ENCODE data around the gene CPVL.

The CPVL gene

DNA sequence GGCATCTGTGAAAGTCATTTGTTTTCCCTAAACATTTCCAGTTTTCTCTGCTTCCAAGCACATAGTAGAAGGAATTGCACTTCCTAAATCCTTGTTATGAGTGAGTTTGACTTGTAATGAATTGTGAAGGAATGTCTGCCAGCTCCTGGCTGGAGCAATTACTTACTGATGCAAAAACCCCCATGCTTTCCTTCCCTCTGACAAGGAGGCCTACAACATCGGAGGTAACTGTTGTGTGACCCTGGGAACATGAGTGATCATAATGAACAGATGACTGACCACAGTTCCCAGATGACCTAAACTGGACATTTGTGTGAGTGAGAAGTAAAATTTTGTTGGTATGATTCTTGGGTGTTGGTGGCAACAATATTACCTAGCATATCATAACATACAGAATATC, 21.4 kb upstream of the CPVL start:
- Mint-ChIP-seq H3K4me1 (ENCODE audit: low read depth) (no peaks in the 10 kb centered on the region), H3K27me3 (peaks cover 4% of the 10 kb centered on the region), H3K9me3 (ENCODE audit: low read depth) (no peaks in the 10 kb centered on the region), H3K4me3 (no peak overlapping the region), H3K27ac (no peak overlapping the region), H3K36me3 (no peaks in the 10 kb centered on the region)

DNA sequence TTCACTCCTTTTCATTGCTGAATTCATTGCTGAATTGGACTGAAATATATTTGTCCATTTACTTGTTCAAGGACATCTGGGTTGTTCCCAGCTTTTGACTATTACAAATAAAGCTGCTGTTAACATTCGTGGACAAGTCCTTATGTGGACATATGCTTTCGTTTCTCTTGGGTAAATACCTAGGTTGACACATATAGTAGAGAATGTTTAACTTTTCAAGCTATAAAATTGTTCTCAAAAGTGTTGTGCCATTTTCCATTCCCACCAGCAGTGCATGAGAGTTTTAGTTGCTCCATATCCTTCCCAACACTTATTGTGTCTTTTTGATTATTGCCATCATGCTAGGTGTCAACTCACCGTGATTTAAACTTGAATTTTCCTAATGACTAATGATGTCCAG, 17.5 kb upstream of the CPVL start:
- Mint-ChIP-seq H3K4me1 (ENCODE audit: low read depth) (no peaks in the 10 kb centered on the region), H3K36me3 (no peaks in the 10 kb centered on the region), H3K27me3 (peaks cover 9% of the 10 kb centered on the region), H3K9me3 (ENCODE audit: low read depth) (no peaks in the 10 kb centered on the region), H3K27ac (no peak overlapping the region), H3K4me3 (no peak overlapping the region)

DNA sequence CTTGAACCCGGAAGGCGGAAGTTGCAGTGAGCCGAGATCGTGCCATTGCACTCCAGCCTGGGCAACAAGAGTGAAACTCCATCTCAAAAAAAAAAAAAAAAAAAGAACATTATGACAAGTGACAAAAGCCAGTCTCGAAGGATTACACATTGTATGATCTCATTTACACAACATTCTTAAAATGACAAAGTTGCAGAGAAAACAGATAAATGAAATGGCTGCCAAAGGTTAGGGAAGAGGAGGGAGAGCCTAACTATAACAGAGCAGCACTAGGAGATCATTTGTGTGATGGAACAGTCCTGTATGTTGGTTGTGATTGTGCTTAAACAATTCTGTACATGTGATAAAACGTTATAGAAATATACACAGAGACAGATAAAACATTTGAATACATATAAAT, 16.2 kb upstream of the CPVL start:
- Mint-ChIP-seq H3K36me3 (no peaks in the 10 kb centered on the region), H3K4me1 (ENCODE audit: low read depth) (no peaks in the 10 kb centered on the region), H3K27me3 (peaks cover 9% of the 10 kb centered on the region), H3K4me3 (no peak overlapping the region), H3K9me3 (ENCODE audit: low read depth) (no peaks in the 10 kb centered on the region), H3K27ac (no peak overlapping the region)

DNA sequence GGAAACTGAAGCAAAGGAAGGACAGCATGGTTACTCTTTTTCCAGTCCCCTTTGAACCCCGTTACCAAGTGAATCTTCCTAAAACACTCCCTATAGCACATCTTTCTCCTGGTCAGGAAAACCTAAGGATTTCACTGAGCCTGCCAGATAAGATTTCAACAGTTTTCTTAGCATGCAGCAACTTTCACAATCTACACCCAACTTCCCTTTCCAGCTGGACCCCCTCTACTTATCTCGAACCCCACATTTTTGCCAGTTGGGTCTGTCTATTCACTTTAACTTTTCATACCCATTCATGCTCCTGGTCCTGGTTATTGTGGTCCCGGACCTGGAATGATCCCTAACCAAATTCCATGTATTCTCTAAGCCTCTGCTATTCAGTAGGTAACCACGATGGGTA, 14.9 kb upstream of the CPVL start:
- Mint-ChIP-seq H3K27me3 (peaks cover 9% of the 10 kb centered on the region), H3K9me3 (ENCODE audit: low read depth) (no peaks in the 10 kb centered on the region), H3K36me3 (no peaks in the 10 kb centered on the region), H3K4me1 (ENCODE audit: low read depth) (peaks cover 4% of the 10 kb centered on the region), H3K4me3 (no peak overlapping the region), H3K27ac (no peak overlapping the region)

DNA sequence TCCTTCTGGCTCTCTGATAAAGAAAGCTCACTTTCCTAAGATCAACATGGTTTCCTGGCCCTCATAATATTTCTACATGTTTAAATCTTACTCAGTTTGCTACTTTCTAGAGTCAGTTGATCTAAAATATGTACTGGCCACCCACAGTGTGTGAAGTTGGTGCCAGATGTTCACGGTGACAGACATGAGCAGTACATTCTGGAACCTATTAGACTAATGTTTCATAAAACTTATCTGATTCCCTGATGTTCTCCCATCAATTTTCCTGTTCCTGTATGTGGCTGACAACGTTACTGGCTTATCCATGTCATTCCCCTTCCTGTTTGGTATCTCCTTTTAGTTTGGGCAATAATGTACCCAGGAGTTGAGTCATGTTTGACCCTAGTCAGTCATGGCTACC, 13.7 kb upstream of the CPVL start:
- H3K27ac Mint-ChIP-seq = no peak overlapping the region
- H3K9me3 Mint-ChIP-seq (ENCODE audit: low read depth) = no peaks in the 10 kb centered on the region
- H3K36me3 Mint-ChIP-seq = no peaks in the 10 kb centered on the region
- H3K4me3 Mint-ChIP-seq = no peak overlapping the region
- peaks cover 4% of the 10 kb centered on the region for H3K4me1 Mint-ChIP-seq (ENCODE audit: low read depth)
- peaks cover 9% of the 10 kb centered on the region for H3K27me3 Mint-ChIP-seq

DNA sequence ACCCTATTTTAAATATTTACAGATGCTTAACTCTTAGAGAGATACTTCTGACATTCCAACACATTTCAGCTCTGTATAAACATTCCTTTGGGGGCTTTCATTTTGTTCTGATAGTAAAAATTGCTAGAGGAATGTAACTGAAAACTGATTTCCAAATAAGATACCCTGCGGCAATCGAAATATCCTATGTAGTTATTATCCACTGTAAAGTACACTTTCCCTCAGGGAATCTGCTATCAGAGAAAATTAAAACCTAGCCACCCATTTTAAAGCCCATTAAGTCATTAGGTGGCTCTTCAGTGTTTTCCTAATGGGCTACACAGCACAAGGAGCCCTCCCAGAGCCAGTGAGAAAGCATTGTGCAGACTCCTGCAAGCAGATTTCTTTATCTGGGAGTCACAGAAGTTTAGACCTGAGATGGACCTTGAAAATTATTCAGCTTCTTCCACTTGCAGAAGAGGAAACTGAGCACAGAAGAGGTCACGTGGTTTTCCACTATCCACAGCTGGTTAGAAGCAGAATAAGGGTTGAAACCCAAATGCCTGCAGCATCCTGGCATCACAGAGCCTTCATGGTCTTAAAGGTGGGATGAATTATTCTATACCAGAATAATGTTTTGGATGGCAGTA, 12.6 kb upstream of the CPVL start:
- H3K4me1 Mint-ChIP-seq (ENCODE audit: low read depth) = peaks cover 4% of the 10 kb centered on the region
- H3K27ac Mint-ChIP-seq = no peak overlapping the region
- no peak overlapping the region for H3K4me3 Mint-ChIP-seq
- H3K27me3 Mint-ChIP-seq = peaks cover 9% of the 10 kb centered on the region
- no peaks in the 10 kb centered on the region for H3K9me3 Mint-ChIP-seq (ENCODE audit: low read depth)
- no peaks in the 10 kb centered on the region for H3K36me3 Mint-ChIP-seq

DNA sequence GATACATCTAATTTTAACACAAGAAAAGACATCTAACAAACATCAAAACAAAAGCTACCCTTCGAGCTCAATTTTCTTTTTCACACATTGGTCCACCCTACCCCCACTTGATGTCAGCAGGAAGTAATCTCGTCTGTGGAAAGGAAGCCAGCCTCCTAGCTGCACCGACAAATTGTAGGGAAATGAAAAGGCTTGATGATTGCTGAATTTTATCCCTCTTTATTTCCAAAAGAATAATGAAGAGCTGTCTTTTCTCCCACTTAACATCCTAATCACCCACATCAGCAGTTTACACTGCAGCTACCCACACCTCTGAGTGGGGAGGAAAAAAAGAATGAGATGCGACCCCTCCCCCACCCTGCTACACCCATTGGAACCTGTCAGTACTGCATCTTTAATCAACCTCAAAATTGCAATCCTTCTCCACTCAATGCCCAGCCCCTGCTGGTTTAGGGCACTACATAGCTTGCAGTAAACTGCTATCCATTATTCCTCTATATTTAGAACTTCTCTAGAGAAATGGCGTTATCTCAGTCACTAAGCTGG, 10.6 kb upstream of the CPVL start:
- Mint-ChIP-seq H3K27me3 (peaks cover 7% of the 10 kb centered on the region), H3K36me3 (no peaks in the 10 kb centered on the region), H3K4me3 (no peak overlapping the region), H3K4me1 (ENCODE audit: low read depth) (peaks cover 4% of the 10 kb centered on the region), H3K9me3 (ENCODE audit: low read depth) (no peaks in the 10 kb centered on the region), H3K27ac (no peak overlapping the region)

DNA sequence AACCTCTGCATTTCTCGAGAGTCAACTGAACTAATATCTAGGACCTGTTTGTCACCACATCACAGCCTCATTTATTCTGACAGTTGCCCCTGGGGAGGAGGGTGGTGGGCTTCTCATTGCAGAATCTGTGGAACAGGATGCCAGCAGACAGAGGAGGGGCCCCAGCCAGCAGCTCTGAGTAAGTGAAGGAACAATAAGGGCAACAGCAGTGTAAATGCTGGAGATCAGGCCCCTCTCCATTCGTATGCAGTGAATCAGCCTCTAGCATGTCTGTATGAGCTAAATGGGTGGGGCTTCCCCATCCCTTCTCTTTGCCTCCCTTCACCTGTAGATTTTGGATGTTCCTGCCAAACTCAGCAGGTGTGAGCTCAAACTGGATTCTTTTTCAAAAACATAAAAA, 7.7 kb upstream of the CPVL start:
- Mint-ChIP-seq H3K27ac (no peak overlapping the region), H3K4me1 (ENCODE audit: low read depth) (peaks cover 4% of the 10 kb centered on the region), H3K4me3 (no peak overlapping the region), H3K9me3 (ENCODE audit: low read depth) (no peaks in the 10 kb centered on the region), H3K27me3 (peaks cover 2% of the 10 kb centered on the region), H3K36me3 (no peaks in the 10 kb centered on the region)

DNA sequence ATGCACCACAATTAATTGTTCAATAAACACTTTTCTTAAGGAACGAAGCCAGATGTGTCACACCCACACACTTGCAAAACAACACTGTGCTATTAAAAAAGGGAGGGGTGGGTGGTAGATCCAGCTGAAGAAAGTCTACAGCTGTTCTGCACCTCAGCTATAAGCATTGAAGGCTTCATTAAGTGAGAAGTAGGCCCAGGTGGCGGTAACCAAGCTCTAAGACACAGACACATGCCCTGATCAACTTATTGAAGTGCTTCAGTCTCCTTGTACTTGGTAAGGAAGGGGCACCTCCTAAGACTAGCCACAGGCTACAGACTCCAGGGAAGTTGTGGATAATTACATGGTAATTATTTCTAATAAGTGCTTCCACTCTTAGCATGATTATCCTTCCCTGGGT, 4.5 kb upstream of the CPVL start:
- peaks cover 3% of the 10 kb centered on the region for H3K4me1 Mint-ChIP-seq (ENCODE audit: low read depth)
- no peaks in the 10 kb centered on the region for H3K9me3 Mint-ChIP-seq (ENCODE audit: low read depth)
- no peak overlapping the region for H3K27ac Mint-ChIP-seq
- no peaks in the 10 kb centered on the region for H3K36me3 Mint-ChIP-seq
- peaks cover 13% of the 10 kb centered on the region for H3K27me3 Mint-ChIP-seq
- H3K4me3 Mint-ChIP-seq = no peak overlapping the region

DNA sequence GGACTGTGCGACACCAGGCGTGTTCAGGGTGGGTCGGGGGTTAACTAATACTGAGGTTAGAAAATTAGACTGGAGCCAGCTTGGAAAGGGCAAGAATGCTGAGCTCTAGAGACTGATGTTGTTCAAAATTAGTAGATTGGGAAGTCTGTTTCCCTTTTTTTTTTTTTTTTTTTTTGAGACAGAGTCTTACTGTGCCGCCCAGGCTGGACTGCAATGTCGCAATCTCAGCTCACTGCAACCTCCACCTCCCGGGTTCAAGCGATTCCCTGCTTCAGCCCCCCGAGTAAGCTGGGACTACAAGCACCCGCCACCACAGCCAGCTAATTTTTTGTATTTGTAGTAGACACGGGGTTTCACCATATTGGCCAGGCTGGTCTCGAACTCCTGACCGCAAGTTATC, 2.7 kb upstream of the CPVL start:
- Mint-ChIP-seq H3K4me3 (no peak overlapping the region), H3K27ac (no peak overlapping the region), H3K9me3 (ENCODE audit: low read depth) (no peaks in the 10 kb centered on the region), H3K36me3 (no peaks in the 10 kb centered on the region), H3K27me3 (peaks cover 18% of the 10 kb centered on the region), H3K4me1 (ENCODE audit: low read depth) (peaks cover 4% of the 10 kb centered on the region)

DNA sequence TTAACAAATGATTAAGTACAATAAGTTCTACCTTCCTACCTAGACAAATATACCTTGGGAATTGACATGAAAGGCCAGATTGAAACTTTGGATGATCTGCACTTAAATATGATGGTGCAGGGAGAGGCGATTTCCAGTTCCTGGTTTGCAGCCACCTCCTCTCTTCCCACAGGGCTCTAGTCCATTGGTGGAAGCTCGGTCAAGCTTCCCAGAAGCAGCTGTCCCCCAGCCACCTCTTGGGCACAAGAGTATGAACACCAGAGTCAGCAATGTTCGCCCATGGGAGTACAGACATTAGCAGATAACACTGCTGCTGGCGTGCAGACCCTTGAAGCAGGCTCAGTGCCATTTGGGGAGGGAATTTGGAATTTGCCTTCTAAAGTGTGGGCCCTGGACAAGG, 1.5 kb upstream of the CPVL start:
- H3K27me3 Mint-ChIP-seq = peaks cover 21% of the 10 kb centered on the region
- no peaks in the 10 kb centered on the region for H3K9me3 Mint-ChIP-seq (ENCODE audit: low read depth)
- H3K4me3 Mint-ChIP-seq = no peak overlapping the region
- H3K4me1 Mint-ChIP-seq (ENCODE audit: low read depth) = peaks cover 4% of the 10 kb centered on the region
- no peaks in the 10 kb centered on the region for H3K36me3 Mint-ChIP-seq
- no peak overlapping the region for H3K27ac Mint-ChIP-seq

DNA sequence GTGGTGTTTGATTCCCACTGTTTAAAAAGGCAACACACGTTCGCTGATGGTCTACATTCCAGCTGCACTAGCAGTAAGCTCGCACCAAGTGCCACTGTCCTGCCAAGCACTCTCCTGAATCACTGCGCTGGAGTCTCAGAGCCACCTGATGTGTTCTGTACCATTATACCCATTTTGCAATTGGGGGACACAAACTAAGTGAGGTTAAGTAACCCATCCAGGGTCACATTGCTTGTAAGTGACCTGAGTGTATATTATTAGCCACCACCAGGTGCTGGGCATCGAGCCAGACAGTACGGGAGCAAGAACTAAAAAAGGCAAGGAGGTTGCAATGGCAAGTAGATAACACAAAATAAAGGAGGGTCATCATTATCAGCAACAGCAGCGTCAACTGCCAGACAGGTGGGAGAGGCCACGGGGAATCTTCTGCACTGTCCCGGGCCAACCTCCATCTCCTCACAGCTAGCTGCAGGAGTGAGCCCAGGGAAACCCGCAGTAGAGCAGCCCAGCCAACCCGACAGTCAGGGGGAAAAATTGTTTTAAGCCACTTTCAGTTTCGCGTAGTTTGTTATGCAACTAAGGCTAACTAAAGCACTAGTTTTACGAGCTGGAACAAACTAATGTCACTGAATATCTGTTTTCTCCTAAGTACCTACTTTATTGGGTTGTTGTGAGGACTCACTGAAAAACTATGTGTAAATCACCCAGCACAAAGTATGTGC, 712 bp upstream of the CPVL start:
- Mint-ChIP-seq H3K4me3 (no peak overlapping the region), H3K36me3 (no peaks in the 10 kb centered on the region), H3K27ac (no peak overlapping the region), H3K27me3 (peaks cover 24% of the 10 kb centered on the region), H3K4me1 (ENCODE audit: low read depth) (peaks cover 4% of the 10 kb centered on the region), H3K9me3 (ENCODE audit: low read depth) (no peaks in the 10 kb centered on the region)

DNA sequence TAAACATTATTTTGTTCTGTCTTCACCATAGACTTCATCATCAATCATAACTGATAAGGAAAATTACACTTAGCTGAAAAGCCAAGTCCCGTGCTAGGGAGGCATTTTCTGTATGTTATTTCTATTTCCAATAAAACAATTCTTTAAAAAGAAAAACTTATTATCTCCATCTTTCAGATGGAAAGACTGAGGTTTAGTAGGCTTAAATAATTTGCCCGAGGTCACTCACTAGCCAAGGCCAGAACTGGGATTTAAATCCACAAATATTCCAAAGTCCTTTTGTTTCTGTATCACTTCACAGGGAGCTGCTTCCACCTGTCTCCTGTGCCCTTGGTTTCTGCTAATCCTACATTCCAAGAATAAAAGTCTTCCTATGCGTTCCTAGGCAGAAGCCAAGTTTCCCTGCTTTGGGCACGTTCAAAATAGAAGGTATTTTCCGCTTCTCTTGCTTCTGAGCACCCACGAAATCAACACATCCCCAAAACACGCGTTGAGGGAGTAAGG, 732 bp downstream of the CPVL start:
- H3K9me3 Mint-ChIP-seq (ENCODE audit: low read depth) = no peaks in the 10 kb centered on the region
- H3K36me3 Mint-ChIP-seq = no peaks in the 10 kb centered on the region
- H3K4me3 Mint-ChIP-seq = no peak overlapping the region
- no peak overlapping the region for H3K27ac Mint-ChIP-seq
- H3K4me1 Mint-ChIP-seq (ENCODE audit: low read depth) = peaks cover 4% of the 10 kb centered on the region
- H3K27me3 Mint-ChIP-seq = peaks cover 24% of the 10 kb centered on the region

DNA sequence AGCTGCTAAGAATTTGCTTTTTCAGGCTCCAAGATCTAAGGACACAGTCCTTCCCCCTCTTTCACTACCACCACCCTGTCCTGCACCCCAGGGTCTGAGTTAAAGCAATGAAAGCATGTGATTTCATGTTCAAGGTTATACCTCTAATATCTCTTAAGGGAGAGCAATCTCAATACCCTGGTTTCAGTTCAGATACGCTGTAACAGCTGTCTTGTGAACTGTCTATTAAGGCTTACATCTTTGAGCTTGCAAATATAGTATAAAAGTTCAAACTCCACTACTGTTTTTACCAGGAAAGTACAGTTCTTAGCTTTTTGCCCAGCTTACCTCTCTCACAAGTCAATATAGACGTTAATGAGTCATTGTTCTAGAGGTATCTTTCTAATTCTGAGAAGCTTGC, 2.6 kb downstream of the CPVL start:
- H3K4me3 Mint-ChIP-seq = no peak overlapping the region
- H3K27me3 Mint-ChIP-seq = peaks cover 22% of the 10 kb centered on the region
- no peak overlapping the region for H3K27ac Mint-ChIP-seq
- peaks cover 4% of the 10 kb centered on the region for H3K4me1 Mint-ChIP-seq (ENCODE audit: low read depth)
- H3K9me3 Mint-ChIP-seq (ENCODE audit: low read depth) = no peaks in the 10 kb centered on the region
- H3K36me3 Mint-ChIP-seq = no peaks in the 10 kb centered on the region

DNA sequence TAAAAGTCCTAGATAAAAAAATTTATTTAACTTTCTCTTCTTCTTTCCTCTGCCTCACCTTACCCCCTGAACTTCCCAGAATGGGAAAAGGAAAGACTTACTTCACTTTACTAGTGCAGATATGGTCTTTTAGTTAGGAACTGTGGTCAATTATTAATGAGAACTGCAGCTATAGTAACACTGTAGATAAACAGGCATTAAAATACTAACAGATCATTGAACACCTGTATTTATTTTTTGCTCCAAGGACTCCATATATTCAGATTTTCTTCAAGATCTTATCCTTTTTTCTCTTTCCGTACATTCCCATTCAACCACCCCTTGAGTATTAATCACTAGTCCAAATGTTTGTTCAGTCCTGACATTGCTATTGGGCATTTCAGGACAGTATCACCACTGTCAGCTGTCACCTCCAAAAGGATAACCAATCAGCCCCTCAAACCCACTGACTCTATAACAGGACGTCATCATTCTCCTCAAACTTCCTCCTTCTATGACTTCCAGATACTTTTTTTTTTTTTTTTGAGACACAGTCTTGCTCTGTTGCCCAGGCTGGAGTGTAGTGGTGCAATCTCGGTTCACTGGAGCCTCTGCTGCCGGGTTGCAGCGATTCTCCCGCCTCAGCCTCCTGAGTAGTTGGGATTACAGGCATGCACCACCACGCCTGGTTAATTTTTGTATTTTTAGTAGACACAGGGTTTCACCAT, 4.2 kb downstream of the CPVL start:
- Mint-ChIP-seq H3K4me3 (no peak overlapping the region), H3K27me3 (peaks cover 19% of the 10 kb centered on the region), H3K27ac (no peak overlapping the region), H3K9me3 (ENCODE audit: low read depth) (no peaks in the 10 kb centered on the region), H3K4me1 (ENCODE audit: low read depth) (peaks cover 4% of the 10 kb centered on the region), H3K36me3 (no peaks in the 10 kb centered on the region)
